ENCODE data around the gene TTC36.

- TF ChIP-seq CTCF (conservative IDR thresholded peaks at IDR 0.05; ENCODE audit: low read length) (no peak), EZH2phosphoT487 (IDR thresholded peaks at IDR 0.05; ENCODE audit: borderline replicate concordance) (no peak)
Observed at GRCh38 chr11:118547132-118547531, 19.9 kb downstream of the TTC36 start.

All from Loucy (cell line).